CD1c-positive myeloid dendritic cell (primary cell): ENCODE measurements around the gene SF3A2.

Experiments used
- DNase-seq: peaks from one replicate; pipeline ENCODE4 v3.0.0-alpha.2; 2016; ENCODE audit errors: extremely low spot score

Gene SF3A2

DNA sequence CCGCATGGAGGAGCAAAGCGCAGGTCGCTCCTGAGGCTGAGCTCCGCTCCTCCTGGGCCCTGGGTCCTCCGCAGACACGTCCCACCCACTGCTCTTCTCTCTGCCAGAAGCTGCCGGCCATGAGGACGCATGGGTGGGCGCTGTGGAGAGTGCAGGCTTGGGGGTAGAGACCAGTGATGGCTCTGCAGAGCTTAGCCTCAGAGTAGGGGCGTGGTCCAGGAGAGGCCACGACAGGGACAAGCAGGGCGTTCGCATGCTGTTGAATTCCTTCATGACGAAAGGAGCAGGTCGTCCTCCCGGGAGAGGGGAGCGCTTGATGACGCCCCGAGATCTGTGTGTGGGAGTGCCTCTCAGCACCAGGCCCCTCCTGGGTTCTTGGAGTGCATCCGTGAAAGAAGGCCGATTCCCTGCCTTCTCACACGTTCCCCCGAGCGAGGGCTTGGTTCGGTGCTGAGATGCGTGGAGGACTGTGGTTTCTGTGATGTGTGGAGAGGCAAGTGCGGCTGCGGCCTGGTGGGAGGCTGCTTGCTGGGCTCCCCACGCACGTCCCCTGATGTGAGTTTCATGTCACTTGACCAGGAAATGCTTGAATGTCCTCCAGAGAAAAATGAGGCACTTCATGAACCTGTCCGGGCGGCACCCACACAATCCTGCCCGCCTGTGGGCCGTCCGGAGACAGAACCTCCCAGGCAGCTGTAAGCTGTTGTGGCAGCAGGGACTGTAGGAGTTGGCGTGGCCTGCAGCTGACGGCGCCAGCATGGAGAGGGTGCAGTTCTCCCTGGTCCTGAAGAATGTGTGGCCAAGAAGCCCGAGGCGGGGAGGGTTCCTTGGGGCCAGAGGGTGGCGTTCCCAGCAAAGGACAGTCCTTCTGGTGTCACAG is 4.5 kb downstream of the SF3A2 start:
- no peak for DNase-seq

DNA sequence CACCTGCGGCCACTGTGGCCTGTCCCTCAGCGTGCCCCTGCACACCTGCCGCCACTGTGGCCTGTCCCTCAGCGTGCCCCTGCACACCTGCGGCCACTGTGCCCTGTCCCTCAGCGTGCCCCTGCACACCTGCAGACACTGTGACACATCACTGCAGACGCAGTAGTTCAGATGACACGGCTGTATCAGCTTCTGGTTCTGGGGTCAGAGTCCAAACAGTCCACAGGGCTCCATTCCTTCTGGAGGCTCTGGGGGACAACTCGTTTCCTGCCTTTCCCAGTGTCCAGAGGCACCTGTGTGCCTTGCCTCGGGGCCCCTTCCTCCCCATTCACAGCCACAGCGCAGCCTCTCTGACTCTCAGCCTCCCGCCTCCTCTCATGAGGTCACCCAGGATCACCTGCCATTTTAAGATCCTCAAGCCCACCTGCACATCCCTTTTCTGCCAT is 5.5 kb downstream of the SF3A2 start:
- DNase-seq: no peak

GRCh38 chr19:2242816-2243215 is 6.2 kb downstream of the SF3A2 start:
- no peak for DNase-seq

DNA sequence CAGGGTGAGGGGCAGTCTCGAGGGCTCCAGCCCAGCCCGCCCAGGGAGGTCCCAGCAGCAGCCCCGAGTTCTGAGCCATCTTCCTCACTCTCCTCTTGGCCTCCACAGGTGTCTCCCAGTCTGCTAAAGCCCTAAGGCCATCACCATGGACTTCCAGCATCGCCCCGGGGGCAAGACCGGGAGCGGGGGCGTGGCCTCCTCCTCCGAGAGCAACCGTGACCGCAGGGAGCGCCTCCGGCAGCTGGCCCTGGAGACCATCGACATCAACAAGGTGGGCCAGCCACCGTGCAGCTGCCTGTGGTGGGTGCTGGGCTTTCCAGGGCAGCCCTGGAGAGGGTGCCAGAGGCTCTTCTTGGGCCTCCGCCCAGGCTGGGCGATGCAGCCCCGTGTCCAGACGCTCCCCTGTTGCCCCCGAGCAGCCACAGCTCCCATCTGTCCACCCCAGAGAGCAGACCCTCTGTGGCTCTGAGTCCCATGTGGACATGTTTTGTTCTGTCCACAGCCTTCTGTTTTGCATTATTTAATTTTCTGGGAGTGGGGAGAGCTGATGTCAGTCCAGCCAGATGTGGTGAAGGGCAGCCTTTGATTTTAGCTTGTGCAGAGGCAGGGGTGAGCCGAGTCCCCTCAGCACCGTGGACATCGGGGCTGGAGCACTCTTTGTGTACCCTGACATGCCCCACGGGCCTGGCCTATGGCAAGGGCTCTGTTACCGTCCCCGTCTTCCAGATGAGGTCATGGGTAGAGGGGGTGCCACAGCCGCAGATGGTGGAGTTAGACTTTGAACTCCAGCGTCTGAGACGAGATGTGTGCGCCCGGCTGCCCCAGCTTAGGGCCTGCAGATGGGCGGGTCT is 6.9 kb downstream of the SF3A2 start:
- DNase-seq: no peak

- no peak for DNase-seq
Observed at GRCh38 chr19:2244125-2244411, 7.4 kb downstream of the SF3A2 start.

DNA sequence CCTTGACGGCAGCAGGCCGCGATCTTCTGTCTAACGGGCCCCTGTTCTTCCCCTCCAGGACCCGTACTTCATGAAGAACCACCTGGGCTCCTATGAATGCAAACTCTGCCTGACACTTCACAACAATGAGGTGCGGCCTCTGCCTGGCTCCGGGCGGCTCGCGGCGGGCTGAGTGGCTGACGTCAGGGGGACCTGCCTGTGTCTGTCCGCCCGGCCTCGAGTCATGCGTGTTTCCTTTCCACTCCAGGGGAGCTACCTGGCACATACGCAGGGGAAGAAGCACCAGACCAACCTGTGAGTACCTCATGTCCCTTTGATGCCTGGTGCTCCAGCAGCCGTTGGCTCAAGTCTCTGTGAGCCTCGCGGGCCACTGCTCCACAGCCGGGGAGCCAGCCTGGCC is 7.9 kb downstream of the SF3A2 start:
- no peak for DNase-seq

- no peak for DNase-seq
Observed at GRCh38 chr19:2245273-2245672, 8.6 kb downstream of the SF3A2 start.

- DNase-seq: no peak
Observed at GRCh38 chr19:2246014-2246620, 9.5 kb downstream of the SF3A2 start.

- no peak for DNase-seq
Observed at GRCh38 chr19:2246801-2247361, 10.3 kb downstream of the SF3A2 start.

- DNase-seq: no peak
Observed at GRCh38 chr19:2247433-2248101, 10.9 kb downstream of the SF3A2 start.

- no peak for DNase-seq
Observed at GRCh38 chr19:2248136-2249009, 11.7 kb downstream of the SF3A2 start.

DNA sequence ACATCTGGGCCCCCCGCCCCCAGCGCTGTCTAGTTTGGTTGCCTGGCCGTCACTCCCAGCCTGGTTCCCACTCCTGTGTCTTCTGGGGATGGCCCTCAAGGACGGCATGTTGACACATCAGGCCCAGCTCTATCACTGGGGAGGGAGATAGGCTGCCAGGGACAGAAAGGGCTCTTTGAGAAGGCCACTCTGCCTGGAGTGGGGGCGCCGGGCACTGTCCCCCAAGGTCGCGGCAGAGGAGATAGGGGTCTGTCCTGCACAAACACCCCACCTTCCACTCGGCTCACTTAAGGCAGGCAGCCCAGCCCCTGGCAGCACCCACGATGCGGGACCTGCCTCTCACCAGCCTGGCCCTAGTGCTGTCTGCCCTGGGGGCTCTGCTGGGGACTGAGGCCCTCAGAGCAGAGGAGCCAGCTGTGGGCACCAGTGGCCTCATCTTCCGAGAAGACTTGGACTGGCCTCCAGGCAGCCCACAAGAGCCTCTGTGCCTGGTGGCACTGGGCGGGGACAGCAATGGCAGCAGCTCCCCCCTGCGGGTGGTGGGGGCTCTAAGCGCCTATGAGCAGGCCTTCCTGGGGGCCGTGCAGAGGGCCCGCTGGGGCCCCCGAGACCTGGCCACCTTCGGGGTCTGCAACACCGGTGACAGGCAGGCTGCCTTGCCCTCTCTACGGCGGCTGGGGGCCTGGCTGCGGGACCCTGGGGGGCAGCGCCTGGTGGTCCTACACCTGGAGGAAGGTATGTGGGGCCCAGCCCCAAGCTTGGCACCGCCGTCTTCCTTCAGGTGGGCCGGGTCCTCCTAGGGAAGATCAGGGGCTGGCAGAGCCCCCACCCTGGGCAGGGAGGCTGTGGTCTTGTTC is 12.6 kb downstream of the SF3A2 start, which contains the start of gene AMH:
AMH (plus strand) TSS at position 314 of the 857 bp plus-strand sequence; CDS start at position 324, 10 bp downstream.
- DNase-seq: no peak

- DNase-seq: no peak
Observed at GRCh38 chr19:2249880-2250765, 13.5 kb downstream of the SF3A2 start.

DNA sequence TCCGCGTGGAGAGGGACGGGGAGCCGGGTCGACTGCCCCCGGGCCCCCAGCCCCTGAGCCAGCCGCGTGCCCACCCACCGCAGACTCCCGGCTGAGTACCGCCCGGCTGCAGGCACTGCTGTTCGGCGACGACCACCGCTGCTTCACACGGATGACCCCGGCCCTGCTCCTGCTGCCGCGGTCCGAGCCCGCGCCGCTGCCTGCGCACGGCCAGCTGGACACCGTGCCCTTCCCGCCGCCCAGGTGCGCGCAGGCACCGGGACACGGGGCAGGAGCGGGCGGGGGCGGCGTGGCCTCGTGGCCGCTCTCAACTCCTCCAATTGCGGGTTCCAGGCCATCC is 14.1 kb downstream of the SF3A2 start:
- no peak for DNase-seq

DNA sequence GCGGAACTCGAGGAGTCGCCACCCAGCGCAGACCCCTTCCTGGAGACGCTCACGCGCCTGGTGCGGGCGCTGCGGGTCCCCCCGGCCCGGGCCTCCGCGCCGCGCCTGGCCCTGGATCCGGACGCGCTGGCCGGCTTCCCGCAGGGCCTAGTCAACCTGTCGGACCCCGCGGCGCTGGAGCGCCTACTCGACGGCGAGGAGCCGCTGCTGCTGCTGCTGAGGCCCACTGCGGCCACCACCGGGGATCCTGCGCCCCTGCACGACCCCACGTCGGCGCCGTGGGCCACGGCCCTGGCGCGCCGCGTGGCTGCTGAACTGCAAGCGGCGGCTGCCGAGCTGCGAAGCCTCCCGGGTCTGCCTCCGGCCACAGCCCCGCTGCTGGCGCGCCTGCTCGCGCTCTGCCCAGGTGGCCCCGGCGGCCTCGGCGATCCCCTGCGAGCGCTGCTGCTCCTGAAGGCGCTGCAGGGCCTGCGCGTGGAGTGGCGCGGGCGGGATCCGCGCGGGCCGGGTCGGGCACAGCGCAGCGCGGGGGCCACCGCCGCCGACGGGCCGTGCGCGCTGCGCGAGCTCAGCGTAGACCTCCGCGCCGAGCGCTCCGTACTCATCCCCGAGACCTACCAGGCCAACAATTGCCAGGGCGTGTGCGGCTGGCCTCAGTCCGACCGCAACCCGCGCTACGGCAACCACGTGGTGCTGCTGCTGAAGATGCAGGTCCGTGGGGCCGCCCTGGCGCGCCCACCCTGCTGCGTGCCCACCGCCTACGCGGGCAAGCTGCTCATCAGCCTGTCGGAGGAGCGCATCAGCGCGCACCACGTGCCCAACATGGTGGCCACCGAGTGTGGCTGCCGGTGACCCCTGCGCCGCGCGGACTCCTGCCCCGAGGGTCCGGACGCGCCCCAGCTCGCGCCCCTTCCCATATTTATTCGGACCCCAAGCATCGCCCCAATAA is 14.8 kb downstream of the SF3A2 start:
- DNase-seq: peak; percentile 17

DNA sequence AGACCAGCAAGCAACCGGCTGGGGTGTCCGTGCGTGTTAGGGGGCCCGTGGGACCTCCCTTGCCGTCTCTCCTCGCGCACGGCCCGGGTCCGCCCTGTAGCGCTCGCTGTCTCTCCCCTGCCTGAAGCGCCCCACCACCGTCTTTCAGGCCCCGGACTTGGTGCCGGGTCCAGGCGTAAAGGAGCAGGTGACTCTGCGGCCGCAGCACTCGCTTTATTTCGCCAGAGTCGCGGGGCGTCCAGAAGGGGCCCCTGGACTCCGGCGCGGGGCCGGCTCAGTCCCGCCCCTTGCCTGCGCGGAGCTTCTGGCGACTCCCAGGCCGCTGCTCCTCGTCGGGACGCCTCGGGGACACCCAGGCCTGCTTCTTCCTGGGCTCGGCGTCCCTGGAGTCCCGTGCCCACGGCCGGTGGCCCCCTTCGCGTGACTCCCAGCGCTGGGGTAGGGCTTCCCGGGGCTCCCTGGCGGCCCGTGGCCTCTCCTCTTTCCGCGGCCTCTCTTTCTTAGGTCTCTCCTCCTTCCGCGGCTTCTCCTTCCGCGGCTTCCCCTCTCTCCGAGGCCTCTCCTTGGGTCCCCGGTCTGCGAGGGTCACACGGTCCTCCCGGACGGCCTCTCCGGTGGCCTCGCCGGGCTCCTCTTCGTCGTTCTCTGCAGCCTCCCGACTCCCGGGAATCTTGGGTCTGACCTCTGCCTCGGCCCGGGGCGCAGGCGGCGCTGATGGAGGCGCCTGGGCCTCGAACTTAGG is 15.6 kb downstream of the SF3A2 start:
- no peak for DNase-seq

DNA sequence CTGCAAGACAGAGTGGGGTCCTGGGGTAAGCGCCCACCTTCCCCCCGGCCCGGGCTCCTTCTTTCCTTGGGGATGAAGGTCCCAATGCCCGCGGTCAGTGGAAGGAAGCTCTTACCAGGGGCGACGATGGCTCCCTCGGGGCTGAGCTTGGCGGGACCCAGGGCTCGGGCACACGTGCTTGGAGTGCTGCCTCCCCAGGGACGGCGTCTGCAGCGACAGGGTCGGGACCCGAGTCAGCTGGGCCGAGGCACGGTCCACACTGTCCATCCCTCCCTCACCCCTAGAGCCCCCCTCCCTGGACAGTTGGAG is 16.1 kb downstream of the SF3A2 start:
- DNase-seq: no peak
